Inflammatory macrophage (primary cell): ENCODE results near the gene HSPA1B.
"Not testable (repeated sequence)": the region's sequence is repeated elsewhere in the genome, so short reads cannot be mapped to it uniquely, and the experiment has no call there.

Source experiments
- DNase-seq, 2 donors: peaks; one replicate each; pipeline ENCODE4 v3.0.0-alpha.2; 2020 to 2022
- total RNA-seq, 18 experiments: gene quantifications; one replicate each; lab custom pipeline; 2026; ENCODE audit warnings: mixed read lengths in 6 of 18, inconsistent platforms in 2 of 18; lab: John Stamatoyannopoulos, UW

HSPA1B gene
- 7.5 to 66.8 (median 18.4) reads per million in 18 experiments for total RNA-seq

GRCh38 chr6:31827286-31828079 is at the start of gene HSPA1B:
TSS of gene HSPA1B (plus strand) at chr6:31827738. CDS start at chr6:31827951, 213 bp downstream.
- DNase-seq: peak; percentile 97 to 98

DNA sequence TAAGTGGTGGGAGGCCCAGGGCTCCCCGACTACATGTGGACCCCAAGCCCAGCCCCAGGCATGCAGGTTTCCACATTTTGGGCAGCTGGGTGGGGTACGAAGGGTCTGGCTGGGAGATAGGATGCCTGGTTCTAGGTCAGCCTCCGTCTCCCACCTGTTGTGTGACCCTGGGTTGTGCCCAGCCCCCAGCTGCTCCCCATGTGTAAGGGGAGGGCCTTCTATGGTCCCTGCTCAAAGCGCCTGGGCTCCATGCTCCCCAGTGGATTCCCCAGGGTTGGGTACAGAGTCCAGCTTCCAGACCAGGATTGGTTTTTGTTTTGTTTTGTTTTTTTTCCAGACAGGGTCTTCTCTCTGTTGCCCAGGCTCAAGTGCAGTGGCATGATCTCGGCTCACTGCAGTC is 49.3 kb upstream of the HSPA1B start:
- no peak for DNase-seq

DNA sequence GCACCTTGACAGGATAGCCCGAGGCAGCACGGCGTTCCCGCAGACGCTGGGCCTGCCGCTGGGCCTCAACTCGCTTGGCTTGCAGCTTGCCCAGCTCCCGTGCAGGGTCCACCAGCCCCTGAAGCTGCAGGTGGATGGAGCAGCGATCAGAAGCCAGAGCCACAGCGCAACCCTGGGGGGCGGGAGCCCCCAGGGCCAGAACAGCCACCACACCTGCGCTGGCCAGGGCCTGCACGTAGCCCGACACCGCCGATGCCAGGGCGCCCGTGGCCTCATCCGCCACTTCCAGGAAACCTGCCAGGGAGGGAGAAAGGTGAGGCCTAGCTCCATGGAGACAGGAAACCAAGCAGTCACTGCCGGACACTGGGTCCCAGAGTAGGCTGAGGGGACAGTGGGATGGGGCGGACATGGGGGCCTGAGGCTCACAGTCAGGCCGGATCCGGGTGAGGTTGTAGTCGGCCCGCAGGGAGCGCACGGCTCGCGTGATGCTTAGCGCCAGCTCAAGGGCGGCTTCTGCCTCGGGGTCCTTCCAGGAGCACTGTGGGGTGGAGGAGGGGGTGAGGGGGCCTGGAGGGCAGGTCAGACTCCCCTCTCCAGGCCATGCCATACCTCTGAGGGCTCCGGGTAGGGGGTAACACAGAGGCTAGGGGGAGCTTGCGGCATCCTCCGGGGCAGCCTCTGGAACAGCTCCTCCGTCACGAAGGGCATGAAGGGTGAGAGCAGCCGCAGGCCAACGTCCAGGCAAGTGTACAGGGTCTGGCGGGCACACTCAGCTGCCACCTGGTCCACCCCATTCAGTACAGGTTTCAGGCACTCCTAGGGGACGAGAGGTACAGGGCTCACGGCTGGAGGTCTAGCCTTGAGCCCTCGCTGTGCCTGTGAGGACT is 48.3 kb upstream of the HSPA1B start:
- DNase-seq: no peak

- DNase-seq: no peak
Observed at GRCh38 chr6:31779908-31780307, 47.6 kb upstream of the HSPA1B start.

DNA sequence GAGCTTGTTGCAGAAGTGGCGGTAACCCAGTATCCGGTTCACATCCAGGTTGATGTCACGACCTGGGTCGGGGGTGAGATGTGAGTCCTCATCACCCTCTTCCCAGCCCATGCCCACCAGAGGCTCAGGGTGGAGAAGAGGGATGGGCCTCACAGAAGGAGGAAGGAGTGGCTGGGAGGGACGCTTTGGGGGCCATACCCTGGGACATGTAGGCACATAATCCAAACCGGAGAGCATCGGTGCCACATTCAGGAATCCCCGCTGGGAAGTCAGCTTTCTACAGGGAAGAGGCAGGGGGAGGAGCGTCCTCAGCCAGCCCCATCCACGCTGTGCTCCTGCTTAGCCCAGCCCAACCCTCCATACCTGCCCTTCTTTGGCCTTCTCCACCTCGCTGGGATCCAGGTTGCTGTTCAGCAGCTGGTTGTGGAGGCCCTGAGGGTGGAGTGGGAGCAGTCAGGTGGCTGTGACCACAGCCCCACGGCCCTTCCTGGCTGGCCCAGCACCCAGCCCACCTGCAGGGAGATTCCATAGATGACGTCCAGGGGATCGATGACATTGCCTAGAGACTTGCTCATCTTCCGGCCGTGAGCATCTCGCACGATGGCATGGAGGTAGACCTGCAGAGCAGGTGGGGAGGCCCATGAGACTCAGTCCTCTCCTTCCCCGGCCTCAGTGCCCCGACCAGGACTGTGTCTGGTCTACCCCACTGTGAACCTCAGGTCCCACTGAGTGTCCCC is 46.9 kb upstream of the HSPA1B start:
- DNase-seq: no peak

DNA sequence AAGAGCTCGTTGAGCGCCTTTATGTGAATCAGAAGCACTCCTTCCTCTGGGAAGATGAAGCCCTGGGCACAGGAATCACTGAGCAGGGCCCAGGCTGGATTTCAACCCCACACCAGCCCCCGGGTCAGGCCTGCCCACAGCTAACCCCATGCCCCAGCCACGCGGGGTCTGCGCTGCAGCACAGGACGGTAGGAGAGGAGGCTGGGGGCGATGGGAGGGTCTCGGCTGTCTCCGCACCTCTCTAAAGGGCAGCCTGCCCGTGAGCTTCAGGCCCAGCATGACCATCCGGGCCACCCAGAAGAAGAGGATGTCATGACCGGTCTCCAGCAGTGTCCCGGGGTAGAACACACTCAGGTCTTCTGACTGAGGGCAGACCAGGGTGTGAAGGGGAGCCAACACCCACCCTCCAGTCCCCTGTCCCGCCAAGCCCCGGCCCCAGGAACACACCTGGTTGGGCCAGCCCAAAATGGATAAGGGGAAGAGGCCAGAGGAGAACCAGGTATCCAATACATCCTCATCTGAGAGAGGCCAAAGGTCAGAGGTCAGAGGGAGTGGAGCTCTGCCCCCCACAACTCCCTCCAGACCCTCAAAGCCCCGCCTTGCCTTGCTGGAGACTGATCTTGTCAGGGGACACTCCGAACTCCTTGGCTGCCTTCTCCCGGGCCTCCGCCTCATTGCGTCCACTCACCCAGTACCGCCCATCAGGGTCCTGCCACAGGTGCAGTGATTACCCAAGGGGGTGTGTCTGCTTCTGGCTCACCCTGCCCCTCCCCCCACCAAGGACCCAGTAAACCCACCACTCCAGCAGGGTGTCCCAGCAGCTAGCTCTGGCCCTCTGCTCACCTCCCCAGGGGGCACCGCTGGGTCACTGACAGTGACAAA is 46.1 kb upstream of the HSPA1B start:
- no peak for DNase-seq

GRCh38 chr6:31782126-31782855 is 45.2 kb upstream of the HSPA1B start:
- no peak for DNase-seq

GRCh38 chr6:31784098-31784925 is 43.2 kb upstream of the HSPA1B start:
- no peak for DNase-seq

DNA sequence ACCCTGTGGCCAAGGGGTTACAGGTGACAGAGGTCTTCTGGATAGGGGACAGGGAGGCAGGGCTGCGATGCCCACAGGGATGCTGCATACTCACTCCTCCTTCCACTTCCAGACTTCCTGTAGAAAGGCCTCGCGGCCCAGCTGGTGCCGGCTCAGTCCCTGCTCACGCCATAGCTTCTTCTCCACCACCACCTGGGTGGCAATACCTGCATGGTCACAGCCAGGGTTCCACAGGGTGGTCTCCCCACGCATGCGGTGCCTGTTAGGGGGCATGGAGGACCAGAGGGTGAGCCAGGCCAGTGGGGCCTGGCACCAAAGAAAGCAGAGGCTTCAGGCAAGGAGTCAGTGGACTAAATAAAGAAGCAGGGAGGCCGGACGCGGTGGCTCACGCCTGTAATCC is 42.1 kb upstream of the HSPA1B start:
- no peak for DNase-seq

GRCh38 chr6:31791324-31792089 is 36.0 kb upstream of the HSPA1B start:
- peak; percentile 40 to 41 for DNase-seq

DNA sequence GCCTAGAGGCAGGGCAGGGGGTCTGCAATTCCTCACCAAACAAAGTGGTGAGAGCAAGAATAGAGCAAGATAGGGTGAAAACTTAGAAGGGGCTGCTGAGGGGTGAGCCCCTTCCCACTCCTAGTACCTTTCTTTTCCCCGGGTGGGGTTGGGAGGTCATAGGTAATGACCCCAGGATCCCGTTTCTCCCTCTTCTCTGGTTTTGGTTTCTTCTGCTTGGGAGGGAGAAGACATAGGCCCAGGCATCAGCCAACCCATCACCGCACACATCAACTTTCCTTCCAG is 35.5 kb upstream of the HSPA1B start:
- no peak for DNase-seq

DNA sequence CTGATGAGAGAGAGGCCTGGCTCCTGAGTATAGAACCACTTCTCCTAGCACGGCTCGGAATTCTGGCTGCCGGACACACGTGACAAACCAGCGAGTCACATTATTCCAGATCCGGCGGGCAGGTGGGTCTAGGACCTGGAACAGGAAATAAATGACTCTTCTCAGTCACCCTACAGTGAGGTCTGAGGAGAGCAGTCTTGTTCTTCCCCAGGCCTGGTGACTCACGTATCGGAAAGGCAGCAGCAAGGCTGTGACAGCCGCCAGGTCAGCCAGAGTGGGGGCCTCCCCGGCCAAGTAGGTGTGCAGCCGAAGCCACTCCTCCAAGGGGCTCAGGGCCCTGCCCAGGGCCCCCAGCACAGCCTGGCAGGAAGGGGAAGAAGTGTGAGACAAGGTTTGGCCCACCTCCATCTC is 34.8 kb upstream of the HSPA1B start:
- DNase-seq: no peak

DNA sequence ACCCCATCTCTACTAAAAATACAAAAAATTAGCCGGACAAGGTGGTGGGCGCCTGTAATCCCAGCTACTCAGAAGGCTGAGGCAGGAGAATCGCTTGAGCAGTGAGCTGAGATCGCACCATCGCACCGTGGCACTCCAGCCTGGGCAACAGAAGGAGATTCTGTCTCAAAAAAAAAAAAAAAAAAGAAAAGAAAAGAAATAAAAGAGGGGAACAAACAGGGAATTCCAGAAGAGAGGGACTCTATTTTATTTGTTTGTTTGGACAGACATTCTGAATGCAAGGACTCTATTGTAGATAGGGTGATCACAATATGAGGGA is 33.7 kb upstream of the HSPA1B start:
- DNase-seq: not testable (repeated sequence)

GRCh38 chr6:31794294-31794865 is 33.2 kb upstream of the HSPA1B start:
- DNase-seq: no peak

DNA sequence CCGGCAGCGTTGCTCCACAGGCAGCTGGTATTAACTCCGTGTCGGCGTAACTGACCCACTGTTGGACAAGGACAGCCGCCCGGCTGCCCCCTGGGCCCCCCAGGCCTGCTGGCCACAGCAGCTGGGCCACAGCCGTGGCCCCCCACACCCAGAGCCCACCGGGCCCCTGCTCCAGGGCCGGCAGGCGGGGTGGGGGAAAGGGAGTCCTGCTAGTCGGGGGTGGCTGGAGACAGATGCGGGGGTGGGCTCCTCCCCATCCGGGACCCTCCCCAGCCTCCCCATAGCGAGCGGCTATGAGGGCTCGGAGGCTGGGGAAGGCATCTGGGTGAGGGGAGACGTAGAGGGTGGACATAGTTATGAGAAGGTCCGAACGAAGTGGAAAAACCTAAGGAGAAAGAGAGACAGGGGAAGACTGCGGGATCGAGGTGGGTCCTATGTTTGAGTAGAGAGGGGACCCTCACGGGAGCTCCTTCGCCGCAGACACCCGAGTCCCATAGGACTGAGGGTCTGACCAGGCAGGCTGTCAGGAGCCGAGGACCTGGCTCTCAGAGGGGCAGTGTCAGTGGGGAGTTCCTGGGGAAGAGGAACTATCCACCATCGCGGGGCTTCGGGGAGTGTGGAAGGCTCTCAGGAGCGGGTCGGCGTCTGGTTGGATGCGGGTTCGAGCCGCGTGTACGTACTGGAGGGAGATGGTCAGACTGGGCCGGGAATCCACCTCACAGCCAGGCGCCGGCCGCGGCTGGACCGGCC is 32.5 kb upstream of the HSPA1B start:
- DNase-seq: no peak

- peak; percentile 98 for DNase-seq
Observed at GRCh38 chr6:31795616-31796298, 31.8 kb upstream of the HSPA1B start, which contains the start of gene VARS1. TSS of gene VARS1 (minus strand) at chr6:31795752. CDS start at chr6:31795217, 535 bp downstream.

DNA sequence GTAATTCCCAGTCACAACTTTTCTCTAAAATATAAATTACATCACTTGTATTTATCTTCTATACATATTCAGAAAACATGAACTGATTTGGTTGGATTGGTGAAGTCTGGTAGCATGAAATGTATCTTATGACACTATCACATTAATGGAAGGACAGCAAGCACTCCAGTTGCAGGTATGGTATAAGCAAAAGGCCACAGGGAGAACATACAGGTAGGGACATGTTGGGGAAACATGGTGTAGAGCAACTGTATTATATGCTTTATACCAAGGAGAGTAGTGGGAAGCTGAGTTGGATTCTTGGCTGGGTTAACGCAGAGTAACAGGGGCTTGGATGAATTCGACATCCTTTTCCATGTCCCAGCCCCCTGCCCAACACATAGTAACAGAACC is 30.5 kb upstream of the HSPA1B start:
- DNase-seq: no peak

- no peak for DNase-seq
Observed at GRCh38 chr6:31797588-31797987, 29.9 kb upstream of the HSPA1B start.
